ENCODE results near the gene PTPRCAP.
"Not testable (repeated sequence)": the region's sequence is repeated elsewhere in the genome, so short reads cannot be mapped to it uniquely, and the experiment has no call there.

PTPRCAP gene

DNA sequence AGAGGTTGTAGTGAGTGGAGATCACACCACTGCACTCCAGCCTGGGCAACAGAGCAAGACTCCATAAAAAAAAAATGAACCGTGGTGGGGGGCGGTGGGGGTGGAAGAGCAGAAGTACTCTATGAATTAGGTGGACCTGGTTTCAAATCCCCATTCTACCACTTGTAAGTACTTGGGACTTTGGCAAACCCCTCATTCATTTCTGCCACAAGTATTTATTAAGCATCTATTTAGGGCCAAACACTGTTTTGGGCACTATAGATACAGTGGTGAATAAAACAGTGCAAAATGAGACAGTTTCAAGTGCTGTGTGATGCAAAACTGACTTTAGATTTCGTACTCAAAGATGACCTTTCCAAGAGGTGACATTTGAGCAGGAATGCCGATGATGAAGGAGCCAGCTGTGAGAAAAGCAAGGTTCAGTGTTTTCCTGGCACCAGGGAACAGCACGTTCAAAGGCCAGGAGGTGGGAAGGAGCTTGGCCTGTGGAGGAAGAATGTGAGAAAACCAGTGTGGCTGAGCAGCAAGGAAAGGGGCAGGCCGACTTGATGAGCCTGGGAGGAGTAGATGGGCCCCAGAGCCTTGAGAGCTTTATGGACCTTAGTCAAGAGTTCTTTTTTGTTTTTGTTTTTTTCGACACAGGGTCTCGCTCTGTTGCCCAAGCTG, 33.0 kb upstream of the PTPRCAP start:
- H3K4me1 Mint-ChIP-seq (ENCODE audit: low read depth in 2 of 2): peaks cover 19 to 26% of the 10 kb centered on the region in 2 donors
- peaks cover 6% of the 10 kb centered on the region for H3K36me3 Mint-ChIP-seq (ENCODE audit: insufficient read depth)
- ATAC-seq (replicated peaks) (no peak), DNase-seq (no peak)
- peak overlapping the region; percentile 89 to 90 for H3K4me3 Mint-ChIP-seq
- H3K27me3 Mint-ChIP-seq: no peaks in the 10 kb centered on the region
- H3K27ac Mint-ChIP-seq: peak overlapping the region in 1 of 2 donors; percentile 82
- no peaks in the 10 kb centered on the region for H3K9me3 Mint-ChIP-seq

- peak overlapping the region; percentile 44 to 82 for H3K27ac Mint-ChIP-seq
- ATAC-seq (replicated peaks): no peak
- H3K9me3 Mint-ChIP-seq: no peaks in the 10 kb centered on the region
- H3K27me3 Mint-ChIP-seq: no peaks in the 10 kb centered on the region
- H3K36me3 Mint-ChIP-seq (ENCODE audit: insufficient read depth): peaks cover 12% of the 10 kb centered on the region
- peak overlapping the region; percentile 89 to 90 for H3K4me3 Mint-ChIP-seq
- peaks cover 27 to 33% of the 10 kb centered on the region in 2 donors for H3K4me1 Mint-ChIP-seq (ENCODE audit: low read depth in 2 of 2)
- no peak for DNase-seq
Observed at GRCh38 chr11:67469508-67469811, 32.0 kb upstream of the PTPRCAP start.

DNA sequence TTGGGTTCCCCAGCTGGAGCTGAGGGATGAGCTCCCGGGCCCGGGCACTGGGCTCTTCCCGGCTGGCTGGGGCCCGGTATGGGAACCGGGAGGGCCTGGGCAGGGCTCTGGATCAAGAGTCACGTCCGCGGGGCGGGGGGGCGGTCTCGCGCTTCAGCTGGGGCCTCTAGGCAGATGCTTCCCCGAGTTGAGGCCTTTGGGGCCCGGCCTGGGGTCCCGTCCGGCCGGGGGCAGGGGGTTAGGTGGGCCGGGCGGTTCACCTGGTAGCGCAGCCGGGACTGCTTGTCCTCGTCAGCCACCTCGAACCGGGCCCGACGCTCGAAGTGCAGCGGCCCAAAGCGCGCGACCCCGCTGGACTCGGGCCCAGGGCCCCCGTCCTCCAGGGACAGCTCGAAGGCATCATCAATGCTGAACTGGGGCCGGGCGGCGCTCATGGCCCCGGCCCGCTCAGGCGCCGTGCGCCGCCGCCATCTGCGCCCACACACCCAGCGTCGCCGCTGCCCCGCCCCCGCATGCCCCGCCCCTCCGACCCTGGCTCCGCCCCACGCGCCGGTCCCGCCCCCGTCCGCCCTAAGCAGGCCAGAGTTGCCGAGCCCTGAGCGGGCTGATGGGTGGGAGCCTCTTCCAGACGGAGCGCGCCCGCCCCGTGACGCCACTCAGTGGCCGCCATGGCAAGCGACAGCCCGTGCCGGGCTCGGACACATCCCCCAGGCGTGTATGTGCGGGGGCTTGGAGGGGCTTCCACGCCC, 31.5 kb upstream of the PTPRCAP start, which contains the start of gene TMEM134:
Gene TMEM134 (minus strand): TSS at position 493 of the 749 bp plus-strand sequence. CDS start 59 bp downstream, at position 434.
- DNase-seq (peak; percentile 83 to 86 (median 86)), ATAC-seq (replicated peaks) (peak; percentile 76)
- Mint-ChIP-seq H3K27ac (peak within 1 kb of the TSS; percentile 87 to 88), H3K9me3 (no peaks in the 10 kb centered on the region), H3K4me1 (ENCODE audit: low read depth in 2 of 2) (peaks cover 31 to 37% of the 10 kb centered on the region in 2 donors), H3K36me3 (ENCODE audit: insufficient read depth) (peaks cover 17% of the 10 kb centered on the region), H3K4me3 (peak within 1 kb of the TSS; percentile 89 to 90), H3K27me3 (no peaks in the 10 kb centered on the region)

DNA sequence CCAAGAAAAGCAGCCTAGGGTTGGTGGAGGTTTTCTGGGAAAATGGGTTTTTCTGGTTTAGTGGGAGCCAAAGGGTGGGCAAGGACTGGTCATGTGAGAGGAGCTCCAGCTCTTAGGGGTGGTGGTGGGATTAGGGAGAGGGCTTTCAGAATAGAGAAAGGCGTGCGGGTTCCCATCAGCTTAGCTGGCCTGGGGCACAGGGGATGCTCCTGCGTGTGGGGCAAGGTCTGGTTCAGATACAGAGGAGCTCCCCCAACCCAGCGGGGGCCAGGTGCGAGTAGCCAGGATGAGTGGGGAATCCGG, 30.9 kb upstream of the PTPRCAP start:
- no peak for ATAC-seq (replicated peaks)
- peak overlapping the region; percentile 87 to 88 for H3K27ac Mint-ChIP-seq
- no peaks in the 10 kb centered on the region for H3K27me3 Mint-ChIP-seq
- H3K4me3 Mint-ChIP-seq: peak overlapping the region; percentile 89 to 90
- no peaks in the 10 kb centered on the region for H3K9me3 Mint-ChIP-seq
- peaks cover 18% of the 10 kb centered on the region for H3K36me3 Mint-ChIP-seq (ENCODE audit: insufficient read depth)
- DNase-seq: no peak
- H3K4me1 Mint-ChIP-seq (ENCODE audit: low read depth in 2 of 2): peaks cover 31 to 37% of the 10 kb centered on the region in 2 donors

- Mint-ChIP-seq H3K4me3 (peak overlapping the region; percentile 89 to 90), H3K4me1 (ENCODE audit: low read depth in 2 of 2) (peaks cover 31 to 37% of the 10 kb centered on the region in 2 donors), H3K27ac (peak overlapping the region; percentile 87 to 88), H3K27me3 (no peaks in the 10 kb centered on the region), H3K36me3 (ENCODE audit: insufficient read depth) (peaks cover 18% of the 10 kb centered on the region), H3K9me3 (no peaks in the 10 kb centered on the region)
- DNase-seq (no peak), ATAC-seq (replicated peaks) (no peak)
Observed at GRCh38 chr11:67468056-67468455, 30.6 kb upstream of the PTPRCAP start.

DNA sequence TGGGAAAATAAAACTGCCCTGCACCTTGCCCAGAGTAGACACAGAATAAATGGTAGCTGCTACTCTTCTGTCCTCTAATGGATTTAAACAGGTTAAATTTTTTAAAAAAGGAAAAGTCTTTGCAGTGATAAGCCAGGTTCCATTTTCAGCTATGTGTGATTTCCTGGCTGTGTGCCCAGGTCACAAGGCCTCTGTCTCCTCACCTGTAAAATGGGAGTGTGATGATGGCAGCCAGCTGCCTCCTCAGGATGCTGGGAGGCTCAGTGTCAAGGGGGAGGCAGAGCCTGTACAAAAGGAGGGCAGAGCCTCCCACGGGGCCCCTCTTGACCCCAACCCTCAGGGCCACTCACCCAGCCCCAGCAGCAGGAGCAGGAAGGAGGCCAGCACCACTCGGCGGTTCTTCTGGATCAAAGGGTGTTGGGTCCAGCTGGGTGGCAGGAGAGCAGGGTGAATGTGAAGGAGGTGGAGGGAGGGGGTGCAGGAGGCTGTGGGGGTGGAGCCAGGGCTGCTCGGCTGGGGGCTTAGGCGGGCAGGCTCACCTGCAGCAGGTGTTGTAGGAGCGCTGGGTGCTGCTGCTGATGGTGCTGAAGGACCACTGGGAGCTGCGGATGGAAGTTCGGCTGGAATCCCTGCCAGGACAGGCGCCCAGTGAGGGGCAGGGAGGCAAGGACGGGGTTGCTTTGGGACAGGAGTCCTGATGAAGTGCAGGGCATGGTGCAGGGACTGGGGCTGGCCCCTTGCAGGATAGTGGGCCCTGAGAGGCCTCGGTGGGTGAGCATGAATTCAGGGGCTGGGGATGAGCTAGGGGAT, 29.7 kb upstream of the PTPRCAP start:
- H3K27ac Mint-ChIP-seq: peak overlapping the region; percentile 79 to 87
- H3K4me3 Mint-ChIP-seq: peak overlapping the region; percentile 89 to 90
- H3K9me3 Mint-ChIP-seq: no peaks in the 10 kb centered on the region
- no peaks in the 10 kb centered on the region for H3K27me3 Mint-ChIP-seq
- ATAC-seq (replicated peaks) (no peak), DNase-seq (no peak)
- peaks cover 18% of the 10 kb centered on the region for H3K36me3 Mint-ChIP-seq (ENCODE audit: insufficient read depth)
- peaks cover 31 to 37% of the 10 kb centered on the region in 2 donors for H3K4me1 Mint-ChIP-seq (ENCODE audit: low read depth in 2 of 2)

- peaks cover 18% of the 10 kb centered on the region for H3K36me3 Mint-ChIP-seq (ENCODE audit: insufficient read depth)
- DNase-seq (no peak), ATAC-seq (replicated peaks) (no peak)
- H3K4me1 Mint-ChIP-seq (ENCODE audit: low read depth in 2 of 2): peaks cover 31 to 37% of the 10 kb centered on the region in 2 donors
- H3K4me3 Mint-ChIP-seq: no peak overlapping the region
- no peaks in the 10 kb centered on the region for H3K27me3 Mint-ChIP-seq
- H3K27ac Mint-ChIP-seq: no peak overlapping the region
- no peaks in the 10 kb centered on the region for H3K9me3 Mint-ChIP-seq
Observed at GRCh38 chr11:67466367-67466766, 28.9 kb upstream of the PTPRCAP start.

GRCh38 chr11:67465530-67465929, 28.0 kb upstream of the PTPRCAP start:
- peak overlapping the region; percentile 92 to 94 for H3K27ac Mint-ChIP-seq
- peak overlapping the region; percentile 86 to 88 for H3K4me3 Mint-ChIP-seq
- DNase-seq; H3K9me3 Mint-ChIP-seq; H3K27me3 Mint-ChIP-seq; ATAC-seq (replicated peaks): not testable (repeated sequence)
- H3K4me1 Mint-ChIP-seq (ENCODE audit: low read depth in 2 of 2): peaks cover 31 to 37% of the 10 kb centered on the region in 2 donors
- peaks cover 18% of the 10 kb centered on the region for H3K36me3 Mint-ChIP-seq (ENCODE audit: insufficient read depth)

- Mint-ChIP-seq H3K4me1 (ENCODE audit: low read depth in 2 of 2) (peaks cover 31 to 37% of the 10 kb centered on the region in 2 donors), H3K27me3 (no peaks in the 10 kb centered on the region)
Observed at GRCh38 chr11:67465189-67465510, 27.7 kb upstream of the PTPRCAP start.

DNA sequence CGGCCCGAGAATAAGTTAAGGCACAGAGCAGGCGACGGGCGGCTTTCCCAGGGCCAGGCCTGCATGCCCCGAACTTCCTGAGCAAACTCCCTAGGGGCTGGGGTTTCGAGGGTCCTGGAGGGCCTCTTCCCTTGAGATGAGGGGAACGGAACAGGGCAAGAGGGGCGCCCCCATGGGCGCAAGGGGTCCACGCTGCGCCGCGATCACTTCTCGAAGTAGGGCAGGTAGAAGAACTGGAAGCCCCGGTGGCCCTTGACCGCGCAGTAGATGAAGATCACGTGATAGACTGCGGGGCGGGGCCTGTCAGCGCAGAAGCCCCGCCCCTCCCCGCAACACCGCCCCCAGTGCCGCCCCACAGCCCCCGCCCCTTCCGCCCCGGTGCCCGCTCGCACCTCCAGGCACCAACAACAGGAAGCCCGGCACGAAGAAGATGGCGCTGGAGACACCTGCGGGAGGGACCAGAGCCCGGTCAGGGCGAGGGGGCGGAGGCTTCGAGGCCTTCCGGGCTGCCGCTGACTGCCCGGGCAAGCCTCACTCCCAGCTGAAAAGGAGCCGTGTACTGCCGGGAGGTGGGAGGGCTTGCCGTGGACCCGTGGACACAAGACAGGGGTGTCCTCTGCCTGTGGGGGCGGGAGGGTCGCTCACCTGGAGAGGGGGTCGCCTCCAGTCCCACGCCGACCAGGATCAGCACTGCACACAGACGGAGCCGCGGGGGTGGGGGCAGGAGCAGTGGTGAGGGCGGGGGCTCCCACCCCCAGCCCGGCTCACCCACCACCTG, 27.1 kb upstream of the PTPRCAP start:
- Mint-ChIP-seq H3K36me3 (ENCODE audit: insufficient read depth) (peaks cover 18% of the 10 kb centered on the region), H3K27ac (peak overlapping the region; percentile 92 to 94), H3K27me3 (no peaks in the 10 kb centered on the region), H3K4me3 (peak overlapping the region; percentile 86 to 88), H3K9me3 (no peaks in the 10 kb centered on the region), H3K4me1 (ENCODE audit: low read depth in 2 of 2) (peaks cover 35 to 37% of the 10 kb centered on the region in 2 donors)
- ATAC-seq (replicated peaks) (peak; percentile 84), DNase-seq (peak; percentile 86 to 89 (median 89))

More at GRCh38 chr11:67465189-67465510, 27.7 kb upstream of the PTPRCAP start:
- H3K27ac Mint-ChIP-seq: peak overlapping the region; percentile 92 to 94
- no peaks in the 10 kb centered on the region for H3K9me3 Mint-ChIP-seq
- H3K36me3 Mint-ChIP-seq (ENCODE audit: insufficient read depth): peaks cover 18% of the 10 kb centered on the region
- DNase-seq (no peak), ATAC-seq (replicated peaks) (no peak)
- peak overlapping the region; percentile 86 to 88 for H3K4me3 Mint-ChIP-seq

GRCh38 chr11:67463680-67464410, 26.4 kb upstream of the PTPRCAP start:
- ATAC-seq (replicated peaks) (no peak), DNase-seq (no peak)
- peak overlapping the region; percentile 92 to 94 for H3K27ac Mint-ChIP-seq

GRCh38 chr11:67463186-67463585, 25.7 kb upstream of the PTPRCAP start:
- Mint-ChIP-seq H3K27me3 (no peaks in the 10 kb centered on the region), H3K27ac (peak overlapping the region in 1 of 2 donors; percentile 51), H3K9me3 (no peaks in the 10 kb centered on the region), H3K4me3 (no peak overlapping the region), H3K4me1 (ENCODE audit: low read depth in 2 of 2) (peaks cover 30 to 31% of the 10 kb centered on the region in 2 donors), H3K36me3 (ENCODE audit: insufficient read depth) (peaks cover 18% of the 10 kb centered on the region)
- DNase-seq (no peak), ATAC-seq (replicated peaks) (no peak)

More at GRCh38 chr11:67463680-67464410, 26.4 kb upstream of the PTPRCAP start:
- Mint-ChIP-seq H3K27me3 (no peaks in the 10 kb centered on the region), H3K4me3 (peak overlapping the region; percentile 86 to 88), H3K4me1 (ENCODE audit: low read depth in 2 of 2) (peaks cover 34 to 35% of the 10 kb centered on the region in 2 donors), H3K9me3 (no peaks in the 10 kb centered on the region), H3K36me3 (ENCODE audit: insufficient read depth) (peaks cover 18% of the 10 kb centered on the region)
